Osteoblast (primary cell): ENCODE measurements around the gene LMOD2. TPM values are rescaled to one million over a fixed set of nuclear protein-coding genes. Genes with fewer than 3 reads are reported as not detected.

ENCODE experiments used
- DNase-seq: peaks from one replicate; pipeline ENCODE4 v3.0.0; 2011; ENCODE audit warnings: low spot score, mixed read lengths; ENCODE audit not compliant: insufficient read length; ENCODE audit errors: missing footprints
- H2AFZ ChIP-seq: 2 replicates; pipeline ENCODE4 v1.6.0; 2011; ENCODE audit warnings: mild to moderate bottlenecking, low read length
- H3K27ac ChIP-seq: 2 replicates; pipeline ENCODE4 v1.5.1; 2011; ENCODE audit warnings: mild to moderate bottlenecking, low read depth, low read length, moderate library complexity
- H3K27me3 ChIP-seq: 2 replicates; pipeline ENCODE4 v1.6.0; 2012; ENCODE audit warnings: mild to moderate bottlenecking, control low read depth, inconsistent platforms, low read length, moderate library complexity; ENCODE audit not compliant: insufficient read depth
- H3K36me3 ChIP-seq: 2 replicates; pipeline ENCODE4 v1.5.1; 2011; ENCODE audit warnings: mild to moderate bottlenecking, low read length, control low read depth, moderate library complexity; ENCODE audit not compliant: insufficient read depth
- H3K4me1 ChIP-seq: 2 replicates; pipeline ENCODE4 v1.5.1; 2011; ENCODE audit warnings: mild to moderate bottlenecking, low read length, control low read depth, moderate library complexity; ENCODE audit not compliant: insufficient read depth
- H3K4me2 ChIP-seq: 2 replicates; pipeline ENCODE4 v1.6.0; 2011; ENCODE audit warnings: mild to moderate bottlenecking, low read length; ENCODE audit not compliant: insufficient read depth
- H3K4me3 ChIP-seq: fragments of 200-600 bp; sonication (generic); 3 replicates; pipeline ENCODE4 v1.5.1; 2012; ENCODE audit warnings: mild to moderate bottlenecking, low read length, inconsistent platforms; ENCODE audit not compliant: insufficient read depth
- H3K79me2 ChIP-seq: 2 replicates; pipeline ENCODE4 v1.6.0; 2012; ENCODE audit warnings: mild to moderate bottlenecking, low read length, control low read depth, inconsistent platforms; ENCODE audit not compliant: insufficient read depth
- H3K9me3 ChIP-seq: 2 replicates; pipeline ENCODE4 v1.5.1; 2011; ENCODE audit warnings: low read depth, low read length, control low read depth
- H4K20me1 ChIP-seq: 2 replicates; pipeline ENCODE4 v1.6.0; 2012; ENCODE audit warnings: mild to moderate bottlenecking, low read length, control low read depth; ENCODE audit not compliant: insufficient read depth
- total RNA-seq: library from RNA; depleted of rRNA; stranded (reverse); fragments of >200 nt; gene quantifications from 2 replicates; pipeline ENCODE4 v1.2.3, GENCODE V29; 2012
- TF ChIP-seq, protein P1 (sequence below): IDR thresholded peaks from 2 replicates; pipeline ENCODE4 v1.5.1; 2011; ENCODE audit warnings: mild to moderate bottlenecking, low read depth, low read length, moderate library complexity; ENCODE audit errors: extremely low read depth

The LMOD2 gene
- total RNA-seq, 1 donor = not detected

DNA sequence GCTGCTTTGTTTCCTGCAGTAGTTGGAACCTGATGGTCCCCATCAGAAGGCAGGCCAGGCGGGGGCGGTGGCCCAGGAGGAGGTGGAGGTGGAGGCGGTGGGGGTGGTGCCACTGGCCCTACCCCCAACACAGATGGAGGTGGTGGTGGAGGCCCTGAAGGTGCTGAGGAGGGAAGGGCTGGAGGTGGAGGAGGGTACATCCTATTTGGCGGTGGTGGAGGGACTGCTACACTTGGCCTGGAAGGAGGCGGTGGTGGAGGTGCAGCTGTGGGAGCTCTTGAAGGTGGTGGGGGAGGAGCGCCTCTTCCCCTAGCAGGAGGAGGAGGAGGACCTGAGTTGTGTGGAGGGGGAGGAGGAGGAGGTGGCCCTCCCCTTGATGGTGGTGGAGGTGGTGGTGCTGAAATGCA lies 36.8 kb downstream of the LMOD2 start:
- Histone ChIP-seq H2AFZ (no peak overlapping the region), H3K36me3 (peaks cover 24% of the 10 kb centered on the region), H3K27me3 (no peaks in the 10 kb centered on the region), H4K20me1 (no peaks in the 10 kb centered on the region), H3K4me3 (no peak overlapping the region), H3K9me3 (no peaks in the 10 kb centered on the region), H3K27ac (no peak overlapping the region), H3K4me1 (no peaks in the 10 kb centered on the region), H3K4me2 (no peak overlapping the region), H3K79me2 (no peaks in the 10 kb centered on the region)
- TF ChIP-seq, protein P1, sequence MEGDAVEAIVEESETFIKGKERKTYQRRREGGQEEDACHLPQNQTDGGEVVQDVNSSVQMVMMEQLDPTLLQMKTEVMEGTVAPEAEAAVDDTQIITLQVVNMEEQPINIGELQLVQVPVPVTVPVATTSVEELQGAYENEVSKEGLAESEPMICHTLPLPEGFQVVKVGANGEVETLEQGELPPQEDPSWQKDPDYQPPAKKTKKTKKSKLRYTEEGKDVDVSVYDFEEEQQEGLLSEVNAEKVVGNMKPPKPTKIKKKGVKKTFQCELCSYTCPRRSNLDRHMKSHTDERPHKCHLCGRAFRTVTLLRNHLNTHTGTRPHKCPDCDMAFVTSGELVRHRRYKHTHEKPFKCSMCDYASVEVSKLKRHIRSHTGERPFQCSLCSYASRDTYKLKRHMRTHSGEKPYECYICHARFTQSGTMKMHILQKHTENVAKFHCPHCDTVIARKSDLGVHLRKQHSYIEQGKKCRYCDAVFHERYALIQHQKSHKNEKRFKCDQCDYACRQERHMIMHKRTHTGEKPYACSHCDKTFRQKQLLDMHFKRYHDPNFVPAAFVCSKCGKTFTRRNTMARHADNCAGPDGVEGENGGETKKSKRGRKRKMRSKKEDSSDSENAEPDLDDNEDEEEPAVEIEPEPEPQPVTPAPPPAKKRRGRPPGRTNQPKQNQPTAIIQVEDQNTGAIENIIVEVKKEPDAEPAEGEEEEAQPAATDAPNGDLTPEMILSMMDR = no peak
- DNase-seq = no peak

DNA sequence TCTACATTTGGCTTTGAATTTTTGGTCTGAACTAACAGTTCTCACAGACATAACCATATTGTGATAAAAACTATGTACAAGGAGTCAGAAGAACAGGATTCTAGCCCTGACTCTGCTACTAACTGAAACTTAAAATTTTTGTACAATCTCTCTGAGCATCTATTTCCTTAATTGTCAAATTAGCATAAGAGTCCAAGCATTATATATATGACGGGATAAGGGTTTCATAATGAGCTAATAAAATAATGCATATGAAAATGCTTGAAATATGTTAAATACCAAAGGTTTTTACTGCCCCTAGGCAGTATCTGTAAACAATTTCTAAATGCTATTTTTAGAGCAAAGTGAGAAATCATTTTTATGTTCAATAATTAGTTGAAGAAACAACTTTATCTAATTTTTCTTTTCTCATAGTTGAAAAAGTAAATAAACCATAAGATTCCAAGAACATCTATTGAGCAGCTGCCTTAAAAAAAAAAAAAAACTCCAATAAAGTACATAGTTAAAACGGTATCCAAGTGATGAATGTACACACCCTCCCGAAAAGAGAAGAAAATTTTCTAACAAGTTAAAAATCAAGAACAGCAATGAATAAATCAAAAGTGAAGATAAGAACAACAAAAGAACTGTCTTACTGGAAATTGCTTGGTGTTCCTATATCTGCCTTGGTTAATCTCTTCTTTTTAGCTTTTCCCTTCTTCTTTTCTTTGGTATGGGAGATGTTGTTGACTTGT lies 40.4 kb downstream of the LMOD2 start:
- Histone ChIP-seq H3K4me1 (no peaks in the 10 kb centered on the region), H3K4me3 (no peak overlapping the region), H3K79me2 (no peaks in the 10 kb centered on the region), H3K36me3 (peaks cover 23% of the 10 kb centered on the region), H3K9me3 (no peaks in the 10 kb centered on the region), H3K27me3 (no peaks in the 10 kb centered on the region), H4K20me1 (no peaks in the 10 kb centered on the region), H3K27ac (no peak overlapping the region), H3K4me2 (no peak overlapping the region), H2AFZ (no peak overlapping the region)
- TF ChIP-seq, protein P1 = no peak
- DNase-seq = no peak

DNA sequence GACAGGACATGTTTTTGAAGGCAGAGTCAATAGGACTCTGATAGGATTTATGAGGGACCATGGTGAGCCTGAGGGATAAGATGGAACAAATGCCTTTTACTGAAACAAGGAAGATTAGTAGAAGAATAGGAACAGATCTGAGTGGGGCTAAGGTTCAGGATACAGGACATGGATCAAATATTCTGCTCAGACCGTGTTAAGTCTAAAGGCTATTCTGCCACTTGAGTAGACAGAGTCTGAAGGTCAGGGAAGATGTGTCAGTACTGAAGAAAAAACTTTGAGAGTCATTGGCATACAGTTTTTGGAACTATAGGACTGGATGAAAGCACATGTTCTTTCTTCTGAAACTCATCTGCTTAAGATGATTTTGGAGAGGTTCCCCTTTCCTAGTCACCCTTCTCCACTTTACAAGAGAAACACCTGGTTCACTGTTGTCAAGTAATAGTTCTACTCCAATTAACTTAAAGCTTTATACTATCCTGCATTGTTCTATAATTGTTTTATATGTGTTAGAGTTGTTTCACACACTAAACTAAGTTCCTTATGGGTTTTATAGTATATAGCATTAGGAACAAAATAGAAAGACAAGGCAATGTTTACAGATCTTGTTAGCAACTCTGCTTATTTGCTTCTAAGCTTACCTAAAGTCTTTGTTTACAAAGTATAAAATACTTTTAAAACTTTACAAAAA lies 49.7 kb downstream of the LMOD2 start:
- no peak for DNase-seq
- Histone ChIP-seq H3K4me3 (no peak overlapping the region), H3K4me2 (no peak overlapping the region), H3K27me3 (no peaks in the 10 kb centered on the region), H3K4me1 (no peaks in the 10 kb centered on the region), H4K20me1 (no peaks in the 10 kb centered on the region), H3K79me2 (peaks cover 7% of the 10 kb centered on the region), H3K9me3 (no peaks in the 10 kb centered on the region), H3K36me3 (peaks cover 41% of the 10 kb centered on the region), H2AFZ (no peak overlapping the region), H3K27ac (no peak overlapping the region)
- TF ChIP-seq, protein P1 = no peak

DNA sequence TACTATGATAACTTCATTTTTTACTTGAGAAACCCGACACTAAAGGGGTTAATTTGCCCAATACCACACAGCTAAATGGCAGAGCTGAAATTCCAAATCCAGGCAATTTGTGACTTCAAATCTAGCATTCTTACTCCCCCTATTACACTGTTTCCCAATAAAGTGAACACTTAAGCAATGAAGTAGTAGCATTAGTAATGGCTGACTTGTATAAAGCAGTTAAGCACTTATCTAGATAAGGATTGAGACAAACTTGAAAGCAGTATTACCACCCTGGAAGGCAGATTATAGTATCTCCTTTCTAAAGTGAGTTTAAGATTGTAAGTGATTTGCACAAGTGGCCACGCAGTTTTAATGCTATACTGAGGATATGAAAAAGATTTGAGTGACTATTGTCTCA lies 53.9 kb downstream of the LMOD2 start:
- Histone ChIP-seq H3K4me3 (no peak overlapping the region), H3K79me2 (peaks cover 31% of the 10 kb centered on the region), H3K27ac (no peak overlapping the region), H3K4me1 (peaks cover 18% of the 10 kb centered on the region), H3K9me3 (no peaks in the 10 kb centered on the region), H3K36me3 (peaks cover 33% of the 10 kb centered on the region), H3K4me2 (no peak overlapping the region), H3K27me3 (no peaks in the 10 kb centered on the region), H4K20me1 (peaks cover 26% of the 10 kb centered on the region), H2AFZ (no peak overlapping the region)
- DNase-seq = no peak
- TF ChIP-seq, protein P1 = no peak
